ENCODE results near the gene CCDC146.
"Not testable (repeated sequence)": the region's sequence is repeated elsewhere in the genome, so short reads cannot be mapped to it uniquely, and the experiment has no call there.

DNA sequence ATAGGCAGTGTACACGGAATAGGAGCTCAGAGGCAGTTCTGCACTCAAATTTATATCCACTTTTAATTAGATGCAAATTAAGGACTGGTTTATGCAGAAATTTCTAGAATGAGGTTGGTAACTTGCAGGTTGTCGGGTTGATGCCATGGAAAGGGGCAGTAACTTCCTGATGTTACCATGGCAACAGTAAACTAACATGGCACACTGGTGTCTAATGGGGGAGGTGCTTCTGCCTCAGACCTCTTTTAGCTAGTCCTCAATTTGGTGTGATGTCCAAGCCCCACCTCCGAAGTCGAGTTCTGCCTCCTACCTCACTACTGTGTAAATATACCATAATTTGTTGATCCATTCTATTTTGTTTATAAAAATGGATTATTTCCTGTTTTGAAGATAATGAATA is 52.0 kb downstream of the CCDC146 start:
- TF ChIP-seq, protein P1, sequence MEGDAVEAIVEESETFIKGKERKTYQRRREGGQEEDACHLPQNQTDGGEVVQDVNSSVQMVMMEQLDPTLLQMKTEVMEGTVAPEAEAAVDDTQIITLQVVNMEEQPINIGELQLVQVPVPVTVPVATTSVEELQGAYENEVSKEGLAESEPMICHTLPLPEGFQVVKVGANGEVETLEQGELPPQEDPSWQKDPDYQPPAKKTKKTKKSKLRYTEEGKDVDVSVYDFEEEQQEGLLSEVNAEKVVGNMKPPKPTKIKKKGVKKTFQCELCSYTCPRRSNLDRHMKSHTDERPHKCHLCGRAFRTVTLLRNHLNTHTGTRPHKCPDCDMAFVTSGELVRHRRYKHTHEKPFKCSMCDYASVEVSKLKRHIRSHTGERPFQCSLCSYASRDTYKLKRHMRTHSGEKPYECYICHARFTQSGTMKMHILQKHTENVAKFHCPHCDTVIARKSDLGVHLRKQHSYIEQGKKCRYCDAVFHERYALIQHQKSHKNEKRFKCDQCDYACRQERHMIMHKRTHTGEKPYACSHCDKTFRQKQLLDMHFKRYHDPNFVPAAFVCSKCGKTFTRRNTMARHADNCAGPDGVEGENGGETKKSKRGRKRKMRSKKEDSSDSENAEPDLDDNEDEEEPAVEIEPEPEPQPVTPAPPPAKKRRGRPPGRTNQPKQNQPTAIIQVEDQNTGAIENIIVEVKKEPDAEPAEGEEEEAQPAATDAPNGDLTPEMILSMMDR (IDR thresholded peaks at IDR 0.05; ENCODE audit: control extremely low read depth in 1 of 3, insufficient read depth in 1 of 3, low read depth in 1 of 3, low read length in 3 of 3): not testable (repeated sequence)
- TF ChIP-seq SIX5 (IDR thresholded peaks at IDR 0.05; ENCODE audit: low read depth, low read length): not testable (repeated sequence)

All from H1 (cell line).